Stimulated activated CD8-positive, alpha-beta memory T cell treated with anti-CD3 and anti-CD28 coated beads, Interleukin-12 subunit alpha, Interleukin-12 subunit beta, amount 100 ng/mL, for 24 hours (primary cell): ENCODE measurements around the gene TUBA8.
"Not testable (repeated sequence)": the region's sequence is repeated elsewhere in the genome, so short reads cannot be mapped to it uniquely, and the experiment has no call there.

Experiments
- DNase-seq: peaks from one replicate; pipeline ENCODE4 v3.0.0-alpha.2; 2020; ENCODE audit errors: extremely low read depth

Gene TUBA8

DNA sequence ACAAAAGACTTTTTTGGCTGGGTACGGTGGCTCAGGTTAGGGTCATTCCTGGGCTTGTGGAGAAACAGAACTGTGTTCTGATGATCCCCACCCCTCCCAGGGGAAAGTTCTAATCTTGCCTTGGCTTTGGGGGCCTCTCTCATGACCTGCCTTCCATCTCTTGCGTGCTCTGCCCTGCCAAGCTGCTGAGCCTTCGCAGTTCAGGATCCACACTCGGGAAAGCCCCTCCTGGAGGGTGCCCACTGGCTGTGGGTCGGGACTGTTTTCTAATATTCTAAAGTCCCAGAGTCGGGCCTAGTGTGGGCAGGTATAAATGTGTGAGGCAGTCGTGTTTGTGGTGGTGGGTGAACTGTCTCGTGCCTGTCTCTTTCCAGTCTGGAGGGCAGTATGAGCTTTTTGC is 62.2 kb downstream of the TUBA8 start:
- DNase-seq = not testable (repeated sequence)

DNA sequence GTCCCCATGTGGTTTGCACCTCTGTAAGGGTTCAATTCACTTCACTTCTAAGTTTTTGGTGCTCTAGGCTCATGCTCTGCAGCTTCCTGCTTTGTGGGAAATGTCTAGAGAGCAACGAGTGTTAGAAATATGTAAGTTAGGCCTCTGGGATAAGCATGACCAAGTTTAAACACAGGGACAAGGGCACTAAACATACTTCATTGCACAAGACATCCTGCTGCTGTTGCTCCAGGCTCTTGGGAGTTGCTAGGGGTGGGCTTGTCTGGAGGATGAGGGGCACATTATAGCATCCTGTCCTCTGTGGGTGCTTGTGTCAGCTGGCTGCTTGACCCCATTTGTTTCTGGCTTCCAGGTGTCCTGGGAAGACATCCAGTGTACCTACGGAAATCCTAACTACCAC is 62.8 kb downstream of the TUBA8 start:
- DNase-seq = not testable (repeated sequence)
